GM10266 (cell line): ENCODE results near the gene TP53AIP1.
A peak's percentile ranks its signal among the peaks of the same experiment; 100 is the strongest.

ENCODE experiments used
- DNase-seq: peaks from one replicate; pipeline ENCODE4 v3.0.0; 2012; ENCODE audit errors: extremely low spot score
- TF ChIP-seq, protein P1 (sequence below): IDR thresholded peaks from 2 replicates; pipeline ENCODE4 v1.5.1; 2012; ENCODE audit warnings: mild to moderate bottlenecking, low read depth; ENCODE audit not compliant: control insufficient read depth, insufficient read depth; ENCODE audit errors: missing control alignments

Gene TP53AIP1

DNA sequence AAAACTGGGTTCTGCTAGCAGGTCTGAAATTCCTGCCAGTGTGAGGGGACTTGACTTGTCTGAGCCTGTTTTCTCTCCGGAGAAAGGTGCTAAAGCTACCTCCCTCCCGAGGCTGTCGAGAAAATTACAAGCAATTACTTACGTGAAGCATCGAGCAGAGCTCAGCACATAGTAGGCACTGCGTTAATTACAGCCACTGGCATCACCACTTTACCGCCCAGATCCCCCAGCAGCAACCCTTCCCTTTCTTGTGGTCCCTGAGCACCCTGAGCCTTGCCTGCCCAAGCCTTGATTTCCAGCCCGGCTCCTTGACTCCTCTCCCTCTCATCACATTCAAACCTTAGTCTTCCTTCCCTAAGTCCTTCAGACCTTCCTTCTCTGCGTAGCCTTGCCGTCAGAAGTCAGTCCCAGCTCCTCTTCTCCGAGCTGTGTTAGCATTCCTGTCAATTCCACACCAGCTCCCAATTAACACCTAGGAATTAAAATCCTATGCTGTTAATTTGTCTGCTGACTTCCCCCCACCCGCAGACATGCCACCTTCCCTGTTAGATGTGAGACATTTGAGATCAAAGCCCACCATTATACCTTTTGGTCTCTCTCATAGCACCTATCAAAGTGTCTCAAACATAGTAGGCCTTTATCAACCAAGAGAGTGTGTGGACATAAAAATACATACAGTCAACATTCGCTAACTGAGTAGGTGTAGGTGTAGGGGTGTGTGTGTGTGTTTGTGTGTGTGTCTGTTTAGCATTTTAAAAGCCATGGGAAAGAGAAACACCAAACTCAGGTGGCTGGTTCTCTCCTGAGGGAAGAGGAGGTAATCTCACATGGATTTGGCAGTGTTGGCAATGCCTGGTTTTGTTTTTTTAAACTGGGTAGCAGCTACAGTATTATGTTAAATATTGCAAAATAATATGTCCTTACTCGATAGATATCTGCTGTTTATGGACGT, 54.4 kb downstream of the TP53AIP1 start:
- no peak for DNase-seq
- TF ChIP-seq, protein P1, sequence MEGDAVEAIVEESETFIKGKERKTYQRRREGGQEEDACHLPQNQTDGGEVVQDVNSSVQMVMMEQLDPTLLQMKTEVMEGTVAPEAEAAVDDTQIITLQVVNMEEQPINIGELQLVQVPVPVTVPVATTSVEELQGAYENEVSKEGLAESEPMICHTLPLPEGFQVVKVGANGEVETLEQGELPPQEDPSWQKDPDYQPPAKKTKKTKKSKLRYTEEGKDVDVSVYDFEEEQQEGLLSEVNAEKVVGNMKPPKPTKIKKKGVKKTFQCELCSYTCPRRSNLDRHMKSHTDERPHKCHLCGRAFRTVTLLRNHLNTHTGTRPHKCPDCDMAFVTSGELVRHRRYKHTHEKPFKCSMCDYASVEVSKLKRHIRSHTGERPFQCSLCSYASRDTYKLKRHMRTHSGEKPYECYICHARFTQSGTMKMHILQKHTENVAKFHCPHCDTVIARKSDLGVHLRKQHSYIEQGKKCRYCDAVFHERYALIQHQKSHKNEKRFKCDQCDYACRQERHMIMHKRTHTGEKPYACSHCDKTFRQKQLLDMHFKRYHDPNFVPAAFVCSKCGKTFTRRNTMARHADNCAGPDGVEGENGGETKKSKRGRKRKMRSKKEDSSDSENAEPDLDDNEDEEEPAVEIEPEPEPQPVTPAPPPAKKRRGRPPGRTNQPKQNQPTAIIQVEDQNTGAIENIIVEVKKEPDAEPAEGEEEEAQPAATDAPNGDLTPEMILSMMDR: no peak

DNA sequence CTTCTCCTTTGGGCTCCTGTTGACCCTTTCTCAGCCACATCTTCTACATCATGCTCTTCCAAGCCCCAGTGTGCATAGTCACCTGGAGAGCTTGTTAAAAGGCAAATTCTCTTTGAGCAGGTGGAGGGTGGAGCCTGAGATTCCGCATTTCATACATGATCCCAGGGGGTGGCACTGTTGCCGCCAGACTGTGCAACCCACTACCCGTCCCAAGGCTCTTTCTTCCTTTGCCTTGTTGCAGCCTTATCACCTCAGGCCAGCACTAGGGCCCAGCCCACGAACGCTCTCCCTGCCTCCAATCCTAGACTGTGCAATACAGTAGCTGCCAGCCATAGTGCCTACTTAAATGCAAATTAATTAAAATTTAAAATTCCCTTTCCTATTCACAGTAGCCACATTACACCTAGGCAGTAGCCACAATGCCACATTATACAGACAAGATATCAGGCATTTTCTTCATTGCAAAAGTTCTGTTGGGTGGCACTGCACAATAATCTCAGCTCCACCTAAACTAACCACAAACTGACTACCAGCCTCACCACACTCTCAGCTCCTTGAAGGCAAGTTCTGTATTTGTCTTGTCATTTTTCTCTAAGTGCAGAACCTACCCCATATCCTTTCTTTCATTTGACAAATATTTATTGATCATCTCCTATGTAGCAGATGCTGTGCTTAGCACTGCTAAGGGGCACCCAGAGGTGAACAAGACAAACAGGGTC, 56.1 kb downstream of the TP53AIP1 start:
- DNase-seq: no peak
- TF ChIP-seq, protein P1: peak; percentile 18
